KG1 (cell line): ENCODE data around the gene KCNJ10.

Source experiments
- DNase-seq: peaks from one replicate; lab custom pipeline; 2025; lab: John Stamatoyannopoulos, UW

KCNJ10 gene

DNA sequence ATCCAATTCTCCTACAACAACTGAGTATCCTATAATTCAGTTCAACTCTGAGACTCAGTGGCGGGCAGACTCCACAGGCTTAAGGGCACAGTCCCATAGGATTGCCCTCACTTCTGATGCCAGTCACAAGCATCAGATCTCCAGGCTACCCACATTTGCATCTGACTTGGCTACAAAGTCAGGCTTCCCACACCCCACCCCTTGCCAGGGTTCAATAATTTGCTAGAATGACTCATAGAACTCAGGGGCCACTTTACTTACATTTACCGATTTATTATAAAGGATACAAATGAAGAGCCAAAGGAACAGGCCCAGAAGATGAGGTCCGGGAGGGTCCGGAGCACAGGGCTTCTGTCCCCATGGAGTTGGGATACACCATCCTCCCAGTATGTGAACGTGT lies 80.0 kb downstream of the KCNJ10 start:
- no peak for DNase-seq

DNA sequence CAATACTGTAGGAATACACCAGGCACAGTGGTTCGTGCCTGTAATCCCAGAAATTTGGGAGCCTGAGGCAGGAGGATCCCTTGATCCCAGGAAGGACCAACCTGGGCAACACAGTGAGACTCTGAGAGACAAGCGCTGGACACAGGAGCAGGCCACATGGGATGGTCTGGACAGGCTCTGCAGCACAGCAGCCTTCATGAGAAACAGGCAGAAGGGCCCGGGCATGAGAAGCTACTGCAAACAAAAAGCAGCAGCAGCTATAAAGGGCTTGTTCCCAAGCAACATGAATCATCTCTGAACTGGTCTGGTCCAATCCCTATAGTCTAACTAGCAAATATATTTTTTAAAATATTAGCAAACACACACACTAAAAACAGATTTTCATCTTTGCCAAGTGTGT lies 80.4 kb downstream of the KCNJ10 start:
- DNase-seq: no peak

DNA sequence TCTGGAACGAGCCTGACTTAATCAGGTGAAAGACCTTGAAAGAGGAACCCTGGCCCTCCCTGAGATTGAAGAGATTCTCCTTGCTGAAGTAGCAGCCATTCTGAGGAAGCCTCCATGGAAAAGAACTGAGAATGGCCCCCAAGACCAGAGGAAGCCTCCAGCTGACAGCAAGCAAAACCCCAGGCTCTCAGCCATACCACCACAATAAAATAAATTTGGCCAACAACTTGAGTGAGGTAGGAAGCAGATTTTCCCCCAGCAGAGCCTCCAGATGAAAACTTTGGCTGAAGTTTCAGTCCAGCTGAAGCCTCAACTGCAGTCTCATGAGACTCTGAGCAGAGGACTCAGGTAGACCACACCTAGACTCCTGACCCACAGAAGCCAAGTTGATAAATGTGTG lies 82.0 kb downstream of the KCNJ10 start:
- no peak for DNase-seq

DNA sequence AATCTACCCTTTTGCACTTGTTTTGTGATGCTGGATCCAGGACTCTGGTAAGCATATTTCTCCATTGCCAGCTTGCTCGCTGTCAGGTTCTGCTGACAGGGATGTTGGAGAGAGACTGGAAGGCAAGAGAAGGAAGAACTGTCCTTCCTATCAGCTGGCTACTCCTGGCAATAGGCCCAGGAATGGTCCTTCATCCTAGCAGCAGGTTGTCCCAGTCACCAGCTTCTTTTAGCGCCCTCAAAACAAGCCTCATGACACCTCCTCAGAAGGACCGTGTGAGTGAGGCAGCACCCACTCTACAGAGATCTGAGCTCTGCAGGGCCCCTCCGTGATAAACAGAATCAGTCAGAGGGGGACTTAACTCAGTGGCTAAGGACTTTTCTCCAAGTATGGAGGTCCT lies 82.8 kb downstream of the KCNJ10 start:
- no peak for DNase-seq

DNA sequence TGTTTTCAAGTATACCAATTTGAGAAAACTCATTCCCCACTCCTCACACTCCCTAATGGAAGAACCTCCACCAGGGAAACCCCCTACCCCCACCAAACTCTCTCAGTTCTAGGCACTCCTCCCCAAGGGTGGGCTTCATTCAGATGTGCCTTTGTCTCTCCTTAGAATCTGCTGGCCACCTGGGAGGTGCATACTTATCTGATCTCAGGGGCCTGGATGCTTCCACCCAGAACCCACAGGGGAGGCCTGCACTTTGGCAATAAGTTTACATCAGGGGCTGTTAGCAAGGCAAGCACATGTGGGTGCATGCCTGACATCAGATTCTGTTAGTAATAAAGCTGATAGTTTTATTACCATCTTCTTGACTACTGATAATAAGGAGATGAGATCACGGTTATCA lies 83.4 kb downstream of the KCNJ10 start:
- DNase-seq: no peak

DNA sequence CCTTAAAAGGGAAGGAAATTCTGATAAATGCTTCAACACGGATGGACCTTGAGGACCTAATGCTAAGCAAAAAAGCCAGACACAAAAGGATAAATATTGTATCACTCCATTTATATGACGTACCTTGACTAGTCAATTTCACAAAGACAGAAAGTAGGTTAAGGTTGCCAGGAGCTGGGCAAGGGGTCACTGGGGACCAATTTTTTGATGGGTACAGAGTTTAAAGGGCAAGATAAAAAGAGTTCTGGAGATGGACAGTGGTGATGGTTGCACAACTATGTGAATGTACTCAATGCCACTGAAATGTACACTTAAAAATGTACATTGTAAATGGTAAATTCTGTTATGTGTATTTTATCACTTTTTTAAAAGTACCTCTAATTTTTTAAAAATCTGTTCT lies 83.9 kb downstream of the KCNJ10 start:
- DNase-seq: no peak

DNA sequence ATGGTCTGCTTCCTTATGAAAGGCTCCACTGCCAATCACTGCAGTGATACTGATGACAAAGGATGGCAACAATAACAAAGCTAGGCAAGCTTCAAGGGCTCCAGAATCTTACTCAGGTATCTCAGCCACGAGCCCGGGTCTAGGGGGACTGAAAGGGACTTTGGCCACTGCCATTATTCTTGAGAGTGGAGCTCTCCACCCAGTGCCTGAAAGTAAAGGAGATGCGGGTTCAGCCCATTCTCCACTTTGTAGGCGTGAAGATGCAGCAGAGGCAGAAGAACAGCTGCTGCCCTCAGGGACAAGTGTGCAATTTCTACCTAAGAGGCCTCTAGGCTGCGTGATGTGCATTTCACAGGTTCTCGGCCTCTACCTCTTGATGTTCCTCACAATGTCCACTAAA lies 84.5 kb downstream of the KCNJ10 start:
- no peak for DNase-seq

DNA sequence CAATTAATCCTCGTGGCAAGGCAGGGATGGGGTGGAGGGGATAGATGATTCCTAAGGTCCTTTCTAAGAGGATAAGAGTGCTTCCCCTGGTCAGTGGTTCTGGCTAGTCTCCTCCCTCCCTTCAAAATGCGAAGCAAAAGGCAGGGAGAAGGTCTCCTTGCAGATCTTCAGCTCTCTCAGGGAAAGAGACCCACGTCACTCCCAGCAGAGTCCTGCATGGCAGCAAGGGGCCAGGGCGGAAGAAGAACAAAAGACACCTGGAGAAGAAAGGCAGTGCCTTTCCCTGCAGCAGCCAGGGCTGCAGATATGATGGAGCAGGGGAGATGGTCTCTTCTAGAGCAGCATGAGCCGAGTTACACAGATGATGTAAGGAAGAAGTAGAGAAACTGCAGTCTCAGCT lies 86.3 kb downstream of the KCNJ10 start:
- no peak for DNase-seq

DNA sequence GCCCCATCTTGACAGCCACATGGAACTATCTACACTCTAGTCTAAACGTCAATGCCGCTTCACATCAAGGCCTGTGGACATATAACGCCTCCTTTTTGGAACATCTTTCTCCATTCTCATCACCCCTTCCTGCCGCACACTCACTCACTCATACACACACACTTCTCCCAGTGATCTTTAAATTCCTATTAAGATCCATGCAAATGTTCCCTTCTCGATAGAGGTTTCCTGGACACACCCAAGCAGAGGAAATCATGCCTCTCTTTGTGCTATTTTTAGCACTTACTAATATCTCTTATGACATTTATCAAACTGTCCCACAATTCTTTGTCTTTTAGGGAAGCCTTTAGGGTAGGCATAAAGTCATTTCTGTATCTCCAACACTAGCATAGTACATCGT lies 87.7 kb downstream of the KCNJ10 start:
- DNase-seq: no peak

DNA sequence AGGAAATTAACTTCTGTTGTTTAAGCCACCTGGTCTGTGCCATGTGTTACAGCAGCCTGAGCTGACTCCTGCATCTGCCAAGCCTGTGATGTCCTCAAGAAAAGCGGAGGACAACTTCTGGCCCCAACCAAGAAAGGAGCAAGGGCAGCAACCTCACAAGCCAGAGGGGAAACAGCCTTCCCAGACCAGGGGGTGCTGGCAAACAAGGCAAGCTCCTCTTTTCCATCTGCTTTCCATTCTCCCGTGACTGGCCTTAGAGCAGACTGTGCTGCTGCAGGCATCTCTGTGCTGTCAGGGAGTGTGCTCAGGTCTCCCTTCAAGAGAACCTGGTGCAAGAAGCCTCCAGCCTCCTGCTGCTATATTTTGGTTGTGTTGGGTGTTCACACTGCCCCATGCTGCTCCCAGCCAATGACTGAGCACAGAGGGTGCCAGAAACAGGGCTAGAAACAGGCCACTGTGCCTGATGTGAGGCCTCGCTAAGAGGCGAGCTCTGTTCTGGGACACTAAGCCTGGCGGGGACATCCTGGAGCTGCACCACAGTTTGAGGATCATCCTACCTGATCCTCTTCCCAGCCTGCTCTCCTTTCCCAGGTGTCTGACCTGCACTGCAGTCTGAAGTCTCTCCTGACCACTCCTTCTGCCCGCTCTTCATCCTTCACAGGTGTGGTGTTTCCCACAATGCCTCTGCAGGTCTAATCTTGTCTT lies 88.5 kb downstream of the KCNJ10 start:
- no peak for DNase-seq

DNA sequence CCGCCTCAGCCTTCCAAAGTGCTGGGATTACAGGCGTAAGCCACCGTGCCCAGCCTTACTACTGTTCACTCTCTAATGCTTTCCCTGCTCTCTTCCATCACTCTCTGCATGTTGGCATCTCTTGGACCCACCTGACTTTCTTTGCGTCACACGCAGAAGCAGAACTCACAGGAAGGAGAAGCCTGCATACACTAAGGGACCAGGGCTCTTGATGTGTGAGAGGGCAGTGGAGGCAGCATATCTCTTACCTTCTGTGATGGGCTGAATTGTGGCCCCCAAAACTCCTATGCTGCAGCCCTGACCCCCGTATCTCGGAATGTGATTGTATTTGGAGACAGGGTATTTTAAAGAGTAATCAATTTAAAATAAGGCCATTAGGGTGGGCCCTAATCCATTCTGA lies 89.2 kb downstream of the KCNJ10 start:
- no peak for DNase-seq

DNA sequence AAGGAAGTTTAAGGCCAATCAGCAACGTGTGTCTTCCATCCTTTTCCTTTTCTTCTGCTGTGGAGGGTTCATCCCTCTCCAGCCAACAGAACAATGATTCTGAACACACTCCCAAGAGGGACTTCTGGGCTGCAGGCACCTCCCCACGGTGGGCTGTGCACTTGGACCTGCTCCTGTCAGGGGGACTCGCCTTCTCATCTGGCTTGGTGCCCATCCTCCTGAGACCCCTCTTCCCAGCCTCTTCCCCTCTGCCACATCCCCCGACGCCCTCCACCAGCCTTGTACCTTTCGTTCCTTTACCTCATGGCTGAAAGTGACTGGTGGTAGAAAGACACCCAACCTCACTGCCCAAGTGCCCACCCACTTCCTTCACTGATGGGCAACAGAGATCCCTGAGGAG lies 89.9 kb downstream of the KCNJ10 start:
- no peak for DNase-seq

DNA sequence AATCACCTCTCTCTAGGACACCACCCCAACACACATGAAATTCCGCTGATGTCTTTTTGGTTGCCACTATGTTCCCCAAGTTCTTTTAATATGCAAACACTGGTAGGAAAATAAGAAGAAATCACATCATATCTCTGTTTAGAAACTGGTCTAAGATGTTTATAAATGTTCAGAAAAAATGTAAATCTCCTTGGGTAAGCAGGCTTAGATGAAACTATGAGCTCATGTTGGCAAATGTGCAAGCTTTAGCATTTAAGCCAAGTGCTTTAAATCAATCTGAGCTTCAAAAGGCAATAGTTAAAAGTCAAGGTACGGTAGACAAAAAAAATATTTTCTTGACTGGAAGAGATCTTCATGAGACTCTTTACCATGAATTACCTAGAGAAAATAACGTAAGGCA lies 90.7 kb downstream of the KCNJ10 start:
- no peak for DNase-seq

DNA sequence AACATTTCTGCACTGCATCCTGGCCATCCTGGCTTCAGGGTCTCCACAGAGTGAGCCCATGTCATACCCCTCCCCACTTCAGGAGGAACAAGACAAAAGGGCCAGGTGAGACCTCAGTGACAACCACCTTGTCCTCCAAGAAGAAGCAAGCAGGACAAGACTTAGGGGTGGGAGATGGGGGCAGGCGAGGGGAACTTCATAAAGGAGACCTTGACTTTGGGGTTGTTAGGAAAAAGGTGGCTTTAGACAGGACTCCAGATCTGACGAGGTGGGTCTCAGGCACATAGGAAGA lies 91.9 kb downstream of the KCNJ10 start:
- no peak for DNase-seq

DNA sequence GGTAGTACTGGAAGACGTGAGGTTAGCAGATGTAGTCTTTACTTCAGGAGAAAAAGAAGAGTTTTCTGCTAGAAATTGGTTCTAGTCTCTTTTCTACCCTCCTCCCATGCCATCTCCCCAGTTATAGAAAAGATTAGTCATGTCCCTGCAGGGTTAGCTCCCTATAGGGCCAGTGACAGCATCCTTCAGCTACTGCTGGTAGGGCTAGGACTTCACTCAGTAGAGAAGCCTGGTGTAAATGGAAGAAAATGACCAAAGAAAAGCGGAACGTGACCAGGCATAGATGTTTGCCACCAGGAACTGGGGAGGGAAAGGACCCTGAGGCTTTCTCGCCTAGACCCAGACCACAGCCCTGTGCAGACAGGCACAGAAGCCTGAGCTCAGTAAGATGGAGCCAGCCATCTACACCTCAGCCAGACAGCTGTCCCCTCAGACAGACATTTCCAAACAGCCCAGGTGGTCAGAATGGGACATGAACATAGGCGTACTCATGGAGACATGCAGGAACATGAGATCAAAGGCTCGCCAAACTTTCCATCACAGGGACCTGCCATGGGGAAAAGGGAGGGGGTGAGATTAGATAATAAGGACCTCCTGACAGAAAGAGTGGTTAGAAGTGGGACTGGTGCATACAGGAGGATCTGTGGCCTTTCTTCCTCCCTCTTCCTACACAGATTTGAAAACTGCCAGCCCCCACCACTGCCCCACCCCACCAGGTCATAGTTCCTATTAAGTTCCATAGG lies 92.4 kb downstream of the KCNJ10 start:
- DNase-seq: no peak

DNA sequence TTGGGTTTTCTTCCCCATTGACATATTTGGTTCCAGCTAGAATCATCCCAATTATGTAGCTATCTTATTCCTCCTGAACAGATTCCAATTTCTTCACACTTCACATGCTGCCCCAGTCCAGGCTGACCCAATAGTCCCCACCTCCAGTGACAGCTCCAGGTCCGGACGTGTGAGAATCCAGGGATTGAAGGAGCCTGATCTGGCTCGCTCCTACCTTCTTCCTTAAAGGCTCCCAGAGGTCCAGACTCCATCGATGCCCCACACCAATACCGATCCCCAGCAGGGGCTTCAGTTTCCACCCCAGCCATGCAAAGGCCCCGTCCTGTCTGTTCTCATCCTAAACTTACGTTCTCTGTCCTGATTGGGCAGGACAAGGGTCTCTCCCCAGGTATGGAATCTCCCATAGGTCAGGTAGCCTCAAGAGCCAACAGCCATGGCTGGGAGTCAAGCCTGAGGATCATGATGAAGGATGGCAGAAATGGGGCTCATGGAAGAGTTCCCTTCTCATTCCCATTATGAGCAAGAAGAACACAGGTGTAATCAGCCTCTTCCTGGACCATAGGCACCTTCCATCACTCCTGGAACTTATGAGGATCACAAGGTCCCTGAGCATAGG lies 95.5 kb downstream of the KCNJ10 start:
- no peak for DNase-seq

DNA sequence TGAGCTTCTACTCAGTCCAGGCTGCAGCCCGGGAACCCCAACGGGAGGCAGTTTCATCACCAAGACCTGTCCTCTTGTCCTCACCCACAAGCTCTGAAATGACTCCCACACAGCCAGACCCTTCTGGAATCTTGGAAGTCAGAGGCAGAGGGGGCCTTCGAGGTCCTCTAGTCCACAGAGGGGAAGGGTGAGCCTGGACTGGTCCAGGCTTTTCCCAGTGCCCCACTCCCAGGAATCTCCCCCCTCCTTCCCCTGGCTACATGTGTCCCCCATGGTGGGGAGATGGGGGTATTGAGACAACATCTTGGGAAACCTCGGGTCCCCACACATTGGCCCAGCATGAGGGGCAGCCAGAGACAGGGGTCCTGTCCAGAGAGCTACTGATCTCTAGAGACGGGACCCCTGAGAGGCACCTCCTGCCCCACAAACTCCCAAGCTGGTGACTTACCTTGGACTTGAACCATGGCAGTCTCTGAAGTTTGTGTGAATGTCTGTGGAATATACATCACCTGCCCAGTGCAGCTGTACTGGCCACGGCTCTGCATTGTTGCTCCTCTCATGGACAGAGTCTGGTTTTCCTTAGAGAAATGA lies 96.5 kb downstream of the KCNJ10 start:
- DNase-seq: no peak

DNA sequence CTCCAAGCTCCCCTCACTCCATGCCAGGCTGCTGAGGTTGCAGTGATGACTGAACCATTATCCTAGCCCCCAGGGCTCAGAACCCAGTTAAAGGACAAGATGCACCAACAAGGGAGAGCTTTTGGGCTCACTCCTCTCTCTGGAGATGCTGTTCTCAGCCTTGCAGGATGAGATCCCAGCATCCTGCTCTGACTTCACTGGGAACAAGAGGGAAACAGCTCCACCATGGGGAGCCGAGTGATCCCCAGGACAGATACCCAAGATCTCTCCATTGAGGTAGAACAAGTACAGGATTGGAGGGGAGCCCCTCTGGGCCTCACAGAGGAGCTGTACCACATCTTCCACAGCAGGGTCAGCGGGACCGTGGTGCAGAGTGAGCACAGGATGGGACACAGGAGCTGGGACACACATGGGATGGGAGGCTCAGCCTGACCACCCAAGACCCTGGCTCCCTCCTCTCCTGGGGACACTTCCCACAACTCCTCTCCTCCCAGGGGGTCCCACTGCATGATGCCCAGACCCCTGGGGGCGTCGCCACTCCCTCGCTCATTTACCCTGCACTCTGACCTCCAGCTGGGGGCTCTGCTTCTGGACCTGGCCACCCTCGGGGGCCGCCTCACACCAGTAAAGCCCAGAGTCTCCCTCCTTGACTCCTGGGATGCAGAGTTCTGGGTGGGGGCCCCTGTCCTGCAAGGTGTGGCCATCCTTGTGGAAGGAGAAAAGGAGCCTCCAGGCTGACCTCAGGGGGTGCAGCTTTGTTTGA lies 97.3 kb downstream of the KCNJ10 start:
- DNase-seq: no peak

DNA sequence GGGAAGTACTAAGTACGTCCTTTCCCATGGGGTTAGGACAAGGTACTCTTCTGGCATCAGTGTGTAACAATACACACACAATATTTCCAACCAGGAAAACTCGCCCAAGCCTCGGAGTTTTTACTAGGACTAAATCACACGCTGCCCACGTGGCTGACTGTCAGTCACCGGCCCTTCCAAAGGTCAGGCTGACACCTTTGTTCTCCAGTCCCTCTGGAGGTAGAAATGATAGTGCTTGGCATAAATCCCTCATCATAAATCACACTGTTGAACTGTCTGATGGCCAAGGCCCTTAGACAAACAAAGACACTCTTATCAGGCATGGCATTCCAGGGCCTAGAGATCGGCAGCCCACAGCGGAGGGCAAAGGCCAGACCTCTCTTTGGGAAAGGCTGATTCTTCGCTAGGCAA lies 99.0 kb downstream of the KCNJ10 start:
- DNase-seq: no peak

DNA sequence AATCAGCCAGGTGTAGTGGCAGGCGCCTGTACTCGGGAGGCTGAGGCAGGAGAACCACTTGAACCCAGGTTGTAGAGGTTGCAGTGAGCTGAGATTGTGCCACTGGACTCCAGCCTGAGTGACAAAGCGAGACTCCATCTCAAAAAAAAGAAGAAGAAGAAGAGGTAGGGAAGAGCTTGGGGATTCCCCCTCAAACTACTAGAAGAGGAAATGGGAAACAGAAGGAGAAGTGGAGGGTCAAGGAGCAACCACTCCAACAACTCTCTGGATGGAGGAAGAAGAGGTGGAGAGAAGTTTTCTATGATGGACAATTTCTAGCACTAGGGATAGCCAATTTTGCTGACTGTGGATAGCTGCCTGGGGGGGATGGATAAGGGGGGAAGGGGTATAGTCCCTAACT lies 101.1 kb downstream of the KCNJ10 start:
- DNase-seq: no peak

DNA sequence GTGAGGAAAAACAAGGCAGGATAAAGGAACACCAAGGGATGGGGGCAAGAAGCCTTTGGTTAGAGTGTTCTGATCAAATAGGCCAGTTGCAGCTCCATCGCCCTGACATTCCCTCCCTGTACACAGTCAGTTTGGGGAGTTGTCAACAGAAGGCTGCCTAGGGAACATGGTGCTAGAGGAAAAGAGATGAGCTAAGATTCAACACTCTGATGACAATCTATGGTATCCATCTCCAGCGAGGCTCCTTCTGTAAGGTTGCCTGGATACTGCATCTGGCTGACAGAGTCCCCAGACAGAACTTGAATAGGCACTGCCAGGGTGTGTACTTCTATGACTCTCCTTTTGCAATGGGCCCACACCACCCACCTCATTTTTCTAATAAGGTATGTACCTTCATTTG lies 104.7 kb downstream of the KCNJ10 start:
- no peak for DNase-seq

DNA sequence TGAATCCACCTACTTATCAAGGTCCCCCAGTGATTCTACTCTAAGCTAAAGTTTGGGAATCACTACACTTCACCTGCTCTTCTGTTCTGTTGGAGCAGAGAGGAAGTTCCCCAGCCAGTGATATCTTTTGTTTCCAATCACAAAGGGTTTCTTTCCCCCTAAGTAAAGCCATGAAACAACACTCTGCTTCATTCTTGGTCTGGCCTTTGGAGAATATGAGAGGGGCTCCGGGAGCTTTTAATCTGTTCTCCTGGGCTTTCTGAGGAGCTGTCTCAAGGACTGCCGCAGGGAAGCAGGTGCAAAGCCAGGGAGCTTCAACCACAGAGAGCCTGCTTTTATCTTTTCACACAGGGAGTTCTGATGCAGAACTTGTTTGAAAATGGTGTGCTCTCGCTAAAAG lies 105.8 kb downstream of the KCNJ10 start:
- no peak for DNase-seq

DNA sequence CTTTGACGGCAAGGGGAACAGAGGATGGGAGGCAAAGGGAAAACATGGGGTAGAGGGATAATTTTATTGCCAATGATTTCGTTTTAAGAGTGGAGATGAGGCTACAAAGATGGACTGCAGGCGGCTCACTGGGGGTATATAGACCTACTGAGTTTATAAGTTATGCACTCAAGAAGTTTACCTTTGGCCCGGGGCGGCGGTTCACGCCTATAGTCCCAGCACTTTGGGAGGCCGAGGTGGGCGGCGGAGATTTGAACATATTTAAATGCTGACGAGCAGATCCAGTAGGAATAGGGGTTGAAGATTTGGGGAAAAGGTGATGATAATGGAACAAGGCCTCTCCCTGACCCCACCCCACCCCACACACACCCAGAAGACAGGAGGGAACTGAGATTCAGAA lies 107.8 kb downstream of the KCNJ10 start:
- DNase-seq: no peak
